Peyer's patch (tissue), 4 donors: Measurements from ENCODE around the gene RYR1.

Experiments used
- CTCF ChIP-seq, 6 experiments: fragments of 450-650 bp in 4 of 6; fragments of 200-600 bp in 2 of 6; sonication (generic) in 1 of 6; IDR thresholded peaks; one replicate each; pipeline ENCODE4 v1.5.1; 2017 to 2019; ENCODE audit warnings: antibody characterized with exemption in 6 of 6, mild to moderate bottlenecking in 3 of 6, moderate library complexity in 1 of 6
- POLR2A ChIP-seq, 2 donors: fragments of 450-650 bp; IDR thresholded peaks; one replicate each; pipeline ENCODE4 v1.5.1; 2017; ENCODE audit warnings: antibody characterized with exemption in 2 of 2, mild to moderate bottlenecking in 2 of 2, moderate library complexity in 2 of 2

DNA sequence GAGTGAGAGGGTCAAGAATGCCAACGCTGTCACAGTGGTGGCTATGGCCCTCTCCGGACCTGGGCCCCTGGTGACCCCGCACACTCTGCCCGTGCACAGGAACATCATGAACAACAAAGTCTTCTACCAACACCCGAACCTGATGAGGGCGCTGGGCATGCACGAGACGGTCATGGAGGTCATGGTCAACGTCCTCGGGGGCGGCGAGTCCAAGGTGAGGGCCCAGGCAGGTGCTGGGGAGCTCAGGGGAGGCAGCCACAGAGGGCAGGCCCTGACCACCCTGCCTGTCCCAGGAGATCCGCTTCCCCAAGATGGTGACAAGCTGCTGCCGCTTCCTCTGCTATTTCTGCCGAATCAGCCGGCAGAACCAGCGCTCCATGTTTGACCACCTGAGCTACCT is 62.6 kb downstream of the RYR1 start:
- TF ChIP-seq CTCF (IDR thresholded peaks at IDR 0.05) (no peak), POLR2A (IDR thresholded peaks at IDR 0.05) (no peak)
